ENCODE measurements around the gene NDUFV3.
A peak's percentile ranks its signal among the peaks of the same experiment; 100 is the strongest.

NDUFV3 gene

DNA sequence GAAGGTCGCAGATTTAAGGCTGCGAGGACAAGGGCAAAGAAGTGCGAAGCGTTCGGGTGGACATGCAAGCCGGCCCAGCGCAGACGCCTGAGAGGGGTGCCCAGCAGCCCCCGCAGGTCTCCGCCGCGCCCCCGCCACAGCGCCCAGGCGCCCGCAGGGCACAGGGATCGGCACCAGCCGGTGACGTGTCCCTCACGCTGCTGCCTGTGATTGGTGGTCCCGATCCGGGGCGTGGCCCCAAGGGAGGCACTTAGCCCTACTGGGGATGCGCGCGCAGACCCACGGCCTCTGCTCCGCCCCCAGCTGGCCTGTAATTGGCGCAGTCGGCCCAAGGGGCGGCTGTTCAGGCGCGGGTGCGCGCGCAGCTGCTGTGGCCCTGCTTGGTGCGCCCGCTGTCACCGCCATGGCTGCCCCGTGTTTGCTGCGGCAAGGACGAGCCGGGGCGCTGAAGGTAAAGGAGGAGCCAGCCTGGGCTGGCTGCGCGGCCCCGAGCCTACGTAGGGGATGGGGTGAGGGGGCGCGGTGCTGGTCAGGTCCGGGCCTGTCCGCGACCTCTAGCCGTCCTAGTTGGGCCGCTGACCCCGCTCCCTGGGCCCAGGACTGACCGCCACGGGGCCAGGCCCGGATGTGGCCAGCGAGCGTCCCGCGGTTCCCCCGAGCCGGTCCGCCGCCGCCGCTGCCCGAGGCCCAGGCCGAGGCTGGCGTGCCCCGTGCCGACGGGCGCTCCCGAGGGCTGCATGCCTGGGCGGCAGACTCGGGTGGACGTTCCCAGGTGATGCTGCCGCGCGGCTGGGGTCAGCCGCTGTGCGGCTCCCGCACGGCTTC is at the start of gene NDUFV3:
TSS of gene NDUFV3 (plus strand) at position 379 of the 825 bp plus-strand sequence. CDS start at position 404, 25 bp downstream.
- TF ChIP-seq, protein P1, sequence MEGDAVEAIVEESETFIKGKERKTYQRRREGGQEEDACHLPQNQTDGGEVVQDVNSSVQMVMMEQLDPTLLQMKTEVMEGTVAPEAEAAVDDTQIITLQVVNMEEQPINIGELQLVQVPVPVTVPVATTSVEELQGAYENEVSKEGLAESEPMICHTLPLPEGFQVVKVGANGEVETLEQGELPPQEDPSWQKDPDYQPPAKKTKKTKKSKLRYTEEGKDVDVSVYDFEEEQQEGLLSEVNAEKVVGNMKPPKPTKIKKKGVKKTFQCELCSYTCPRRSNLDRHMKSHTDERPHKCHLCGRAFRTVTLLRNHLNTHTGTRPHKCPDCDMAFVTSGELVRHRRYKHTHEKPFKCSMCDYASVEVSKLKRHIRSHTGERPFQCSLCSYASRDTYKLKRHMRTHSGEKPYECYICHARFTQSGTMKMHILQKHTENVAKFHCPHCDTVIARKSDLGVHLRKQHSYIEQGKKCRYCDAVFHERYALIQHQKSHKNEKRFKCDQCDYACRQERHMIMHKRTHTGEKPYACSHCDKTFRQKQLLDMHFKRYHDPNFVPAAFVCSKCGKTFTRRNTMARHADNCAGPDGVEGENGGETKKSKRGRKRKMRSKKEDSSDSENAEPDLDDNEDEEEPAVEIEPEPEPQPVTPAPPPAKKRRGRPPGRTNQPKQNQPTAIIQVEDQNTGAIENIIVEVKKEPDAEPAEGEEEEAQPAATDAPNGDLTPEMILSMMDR (conservative IDR thresholded peaks at IDR 0.05): 0 out of 2 replicates have a peak, but pooled peaks have one; percentile 8
- H3K27ac ChIP-seq: peak within 1 kb of the TSS; percentile 97

DNA sequence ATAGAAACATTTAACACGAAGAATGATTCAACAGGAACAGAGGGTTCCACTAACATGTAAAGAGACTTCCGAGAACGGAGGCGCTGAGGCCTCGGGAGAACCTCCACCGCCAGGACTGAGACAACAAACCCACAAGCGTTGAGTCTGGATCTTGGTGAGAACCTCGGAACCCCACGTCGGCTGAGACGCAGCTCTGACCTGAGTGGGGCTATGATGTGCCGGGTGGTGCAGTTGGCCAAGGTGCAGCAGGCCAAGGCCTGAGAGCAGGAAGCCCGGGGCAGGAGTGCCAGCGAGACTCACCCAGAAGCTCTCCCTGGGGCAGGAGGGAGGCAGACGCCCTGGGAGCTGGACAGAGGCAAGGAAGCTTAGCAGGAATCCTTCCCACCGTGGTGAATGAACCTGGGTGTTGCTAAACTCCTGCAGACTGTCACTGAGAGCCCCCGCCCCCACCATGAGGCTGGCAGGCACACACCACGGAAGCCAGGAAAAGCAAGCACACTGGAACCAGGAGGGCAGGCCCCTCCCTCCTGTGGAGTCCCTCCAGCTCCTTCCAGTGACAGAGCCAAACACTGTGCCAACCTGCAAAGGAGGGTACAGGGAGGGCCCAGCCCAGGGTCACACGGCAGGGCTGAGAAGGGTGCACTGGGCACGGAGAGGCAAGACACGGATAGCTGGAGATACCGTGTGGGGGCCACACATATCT is 48.5 kb upstream of the NDUFV3 start:
- TF ChIP-seq, protein P1 (conservative IDR thresholded peaks at IDR 0.05): no peak
- H3K27ac ChIP-seq: peak overlapping the region; percentile 74

DNA sequence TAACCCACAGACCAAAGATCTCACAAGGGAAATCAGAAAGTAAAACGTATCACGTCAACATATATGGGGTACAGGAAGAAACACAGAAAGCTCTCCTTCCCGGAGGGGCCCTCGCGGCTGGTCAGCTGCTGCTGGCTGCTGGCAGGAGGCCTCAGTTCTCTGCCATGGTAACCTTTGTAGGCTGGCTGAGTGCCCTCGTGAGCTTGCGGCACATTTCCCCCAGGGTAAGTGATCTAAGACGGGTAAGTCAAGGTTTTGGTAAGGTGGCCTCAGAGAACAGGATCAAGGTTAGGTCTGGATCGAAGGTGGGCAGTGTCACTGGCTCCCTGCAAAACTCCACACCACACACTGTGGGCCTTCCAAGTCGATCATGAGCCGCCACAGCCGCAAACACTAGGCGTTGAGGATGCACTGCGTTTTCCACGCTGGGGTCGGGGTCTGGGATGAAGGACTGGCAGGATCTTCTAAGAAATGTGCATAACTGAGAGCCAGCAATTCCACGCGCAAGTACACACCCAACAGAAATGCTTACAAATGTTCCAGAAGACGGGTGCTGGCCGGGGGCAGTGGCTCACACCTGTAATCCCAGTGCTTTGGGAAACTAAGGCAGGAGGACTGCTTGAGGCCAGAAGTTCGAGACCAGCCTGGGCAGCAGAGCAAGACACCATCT is 47.7 kb upstream of the NDUFV3 start:
- peak overlapping the region; percentile 74 for H3K27ac ChIP-seq

DNA sequence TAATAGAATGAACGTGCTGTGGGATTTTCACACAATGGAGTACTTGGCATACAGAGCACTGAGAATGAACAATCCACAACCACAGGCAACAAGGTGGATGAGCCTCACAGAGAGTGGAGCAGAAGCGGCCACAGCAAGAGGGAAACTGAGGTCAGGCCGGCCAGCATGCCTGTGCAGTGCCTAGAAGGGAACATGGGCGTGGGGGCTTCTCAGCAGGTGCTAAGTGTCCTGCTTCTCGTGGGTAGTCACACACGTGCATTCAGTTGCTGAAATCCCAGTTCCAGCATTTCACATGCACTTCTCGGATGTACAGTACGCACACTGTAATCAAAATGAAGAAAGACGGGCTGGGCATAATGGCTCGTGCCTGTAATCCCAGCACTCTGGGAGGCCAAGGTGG is 46.9 kb upstream of the NDUFV3 start:
- TF ChIP-seq, protein P1 (conservative IDR thresholded peaks at IDR 0.05): no peak
- H3K27ac ChIP-seq: peak overlapping the region; percentile 74

More for the DNA sequence above, 47.7 kb upstream of the NDUFV3 start:
- TF ChIP-seq, protein P1 (conservative IDR thresholded peaks at IDR 0.05): no peak

DNA sequence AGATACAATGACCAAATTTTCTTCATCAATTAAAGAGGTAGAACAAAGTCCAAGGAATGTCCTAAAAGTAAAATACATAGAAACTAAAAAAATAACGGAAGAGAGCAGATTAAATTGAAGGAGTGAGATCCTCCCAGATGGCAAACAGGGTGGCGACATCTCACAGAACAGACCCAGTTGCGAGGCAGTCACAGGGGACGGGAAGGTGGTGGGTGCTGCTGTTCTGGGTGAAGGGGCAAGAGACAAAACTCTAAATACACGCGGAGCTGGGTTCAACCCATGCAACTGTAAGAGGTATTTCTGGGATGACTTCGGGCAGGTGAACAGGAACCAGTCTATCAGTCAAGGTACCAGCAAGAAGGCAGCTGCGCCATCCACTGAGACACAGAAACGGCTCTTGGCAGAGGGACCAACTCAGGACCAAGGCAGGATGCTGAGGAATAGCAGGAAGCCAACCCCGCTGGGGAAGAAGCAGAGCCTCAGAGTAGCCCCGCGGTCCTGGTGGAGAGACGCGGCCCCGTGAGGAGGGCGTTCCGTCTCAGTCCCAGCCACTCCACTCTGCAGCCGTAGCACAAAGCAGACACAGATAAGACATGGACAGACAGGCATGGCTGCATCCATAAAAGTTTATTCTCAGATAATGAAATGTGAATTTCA is 45.9 kb upstream of the NDUFV3 start:
- peak overlapping the region; percentile 27; the same call in 1 of the 2 replicates for H3K27ac ChIP-seq
- TF ChIP-seq, protein P1 (conservative IDR thresholded peaks at IDR 0.05): no peak

DNA sequence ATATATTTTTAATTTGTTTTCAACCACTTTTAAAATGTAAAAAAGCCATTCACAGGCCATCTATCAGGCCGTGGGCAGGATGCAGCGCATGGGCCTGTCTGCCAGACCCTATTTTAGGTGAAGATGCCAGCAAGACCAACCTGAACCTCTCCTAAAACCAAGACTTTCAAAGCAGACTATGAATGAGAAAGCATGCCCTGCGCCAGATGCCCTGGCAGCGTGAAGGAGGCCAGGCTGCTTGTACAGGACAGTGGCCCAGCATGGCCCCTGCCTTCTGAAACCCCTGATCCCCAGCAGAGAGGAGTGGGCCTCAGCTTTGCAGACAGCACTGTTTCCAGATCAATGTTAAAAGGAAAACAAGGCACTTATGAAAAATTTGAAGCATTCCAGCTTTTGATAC is 45.4 kb upstream of the NDUFV3 start:
- TF ChIP-seq, protein P1 (conservative IDR thresholded peaks at IDR 0.05): no peak
- peak overlapping the region; percentile 27; the same call in 1 of the 2 replicates for H3K27ac ChIP-seq

DNA sequence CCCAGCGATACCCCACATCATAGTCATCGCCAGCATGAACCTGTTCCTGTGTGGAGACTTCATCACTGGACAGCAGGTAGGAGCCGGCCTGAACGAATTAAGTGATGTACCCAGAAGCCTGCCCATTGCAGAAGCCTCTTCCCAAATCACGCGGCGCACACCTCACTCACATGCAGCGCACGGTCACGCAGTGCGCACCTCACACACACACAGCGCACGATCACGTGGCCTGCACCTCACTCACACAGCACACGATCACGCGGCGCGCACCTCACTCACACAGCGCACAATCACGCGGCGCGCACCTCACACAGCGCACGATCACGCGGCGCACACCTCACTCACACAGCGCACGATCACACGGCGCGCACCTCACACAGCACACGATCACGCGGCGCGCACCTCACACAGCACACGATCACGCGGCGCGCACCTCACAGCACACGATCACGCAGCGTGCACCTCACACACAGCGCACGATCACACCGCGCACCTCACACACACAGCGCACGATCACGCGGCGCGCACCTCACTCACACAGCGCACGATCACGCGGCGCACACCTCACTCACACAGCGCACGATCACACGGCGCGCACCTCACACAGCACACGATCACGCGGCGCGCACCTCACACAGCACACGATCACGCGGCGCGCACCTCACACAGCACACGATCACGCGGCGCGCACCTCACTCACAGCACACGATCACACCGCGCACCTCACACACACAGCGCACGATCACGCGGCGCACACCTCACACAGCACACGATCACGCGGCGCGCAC is 44.8 kb upstream of the NDUFV3 start:
- peak overlapping the region; percentile 27; the same call in 1 of the 2 replicates for H3K27ac ChIP-seq
